CD4-positive, alpha-beta T cell (primary cell): ENCODE results near the gene USP3. TPM values are rescaled to one million over a fixed set of nuclear protein-coding genes. Genes with fewer than 3 reads are reported as not detected.
"Not testable (repeated sequence)": the region's sequence is repeated elsewhere in the genome, so short reads cannot be mapped to it uniquely, and the experiment has no call there.

Experiments used
- ATAC-seq: fragments of 200-7000 bp; cut with Tn5 transposase; one replicate; pipeline ENCODE4 v1.10.0; 2022; ENCODE audit warnings: mild to moderate bottlenecking; ENCODE audit not compliant: poor library complexity
- CTCF ChIA-PET: fragments of 350-600 bp; sonication (Branson Sonifier 250); formaldehyde crosslinking; loops from one replicate; lab custom pipeline; 2021; ENCODE audit warnings: antibody characterized with exemption, inconsistent platforms; lab: Charles Lee
- POLR2A ChIA-PET: fragments of 350-600 bp; sonication (Branson Sonifier 250); formaldehyde crosslinking; loops from one replicate; lab custom pipeline; 2021; ENCODE audit warnings: antibody characterized with exemption, inconsistent platforms; lab: Charles Lee
- DNase-seq, 14 experiments: peaks; one replicate each; pipeline ENCODE4 v3.0.0-alpha.2; 2013 to 2020; ENCODE audit warnings: mixed read lengths in 2 of 14
- H3K27ac ChIP-seq, 2 donors: one replicate each; pipeline versions ENCODE4 v1.5.1 to v1.7.0; 2013; ENCODE audit warnings: low read length in 2 of 2, low read depth in 1 of 2, mild to moderate bottlenecking in 1 of 2
- H3K27me3 ChIP-seq, 2 experiments: 1 replicate in 1 of 2; 2 replicates in 1 of 2; pipeline versions ENCODE4 v1.6.1 to v1.7.0; 2013; ENCODE audit warnings: low read length in 2 of 2, control low read depth in 1 of 2, mild to moderate bottlenecking in 1 of 2, moderate library complexity in 1 of 2; ENCODE audit not compliant: insufficient read depth in 2 of 2, control insufficient read depth in 1 of 2
- H3K36me3 ChIP-seq: one replicate; pipeline ENCODE4 v1.6.1; 2013; ENCODE audit warnings: low read length, control low read depth; ENCODE audit not compliant: insufficient read depth
- H3K4me1 ChIP-seq: one replicate; pipeline ENCODE4 v1.6.1; 2013; ENCODE audit warnings: low read length, control low read depth; ENCODE audit not compliant: insufficient read depth
- H3K4me3 ChIP-seq: one replicate; pipeline ENCODE4 v1.5.1; 2013; ENCODE audit warnings: mild to moderate bottlenecking, low read length, moderate library complexity
- H3K9me3 ChIP-seq, 2 experiments: 1 replicate in 1 of 2; 2 replicates in 1 of 2; pipeline versions ENCODE4 v1.6.1 to v1.7.0; 2013; ENCODE audit warnings: low read length in 2 of 2, mild to moderate bottlenecking in 2 of 2, control low read depth in 1 of 2, moderate library complexity in 1 of 2; ENCODE audit not compliant: control insufficient read depth in 1 of 2, insufficient read depth in 1 of 2
- H3K27ac Mint-ChIP-seq: one replicate; pipeline ENCODE4 v1.8.0; 2020; ENCODE audit warnings: mixed read lengths
- H3K27me3 Mint-ChIP-seq: one replicate; pipeline ENCODE4 v1.8.0; 2021; ENCODE audit warnings: mixed read lengths
- H3K36me3 Mint-ChIP-seq: one replicate; pipeline ENCODE4 v1.8.0; 2021; ENCODE audit warnings: low read depth, mixed read lengths
- H3K4me1 Mint-ChIP-seq: one replicate; pipeline ENCODE4 v1.8.0; 2021; ENCODE audit warnings: low read depth, mixed read lengths
- H3K4me3 Mint-ChIP-seq: one replicate; pipeline ENCODE4 v1.8.0; 2020; ENCODE audit warnings: mild to moderate bottlenecking, mixed read lengths
- H3K9me3 Mint-ChIP-seq: one replicate; pipeline ENCODE4 v1.8.0; 2020; ENCODE audit warnings: mixed read lengths
- CTCF ChIP-seq: fragments of 200-600 bp; IDR thresholded peaks from one replicate; pipeline ENCODE4 v1.8.0; 2022; ENCODE audit warnings: antibody characterized with exemption, mild to moderate bottlenecking
- intact Hi-C, 2 experiments: fragments of 100-400 bp; cut with DNase I in 1 of 2; cut with micrococcal nuclease in 1 of 2; formaldehyde crosslinking; loops; one replicate each; pipeline versions ENCODE4 v1.15.1 to v1.9.0; 2023 to 2025; cut with DNase I, micrococcal nuclease
- total RNA-seq, 174 experiments: library from RNA in 2 of 174; stranded (reverse) in 2 of 174; gene quantifications; one replicate each; pipeline ENCODE4 v1.2.3 and lab custom pipeline; 2021 to 2026

The USP3 gene
- total RNA-seq, 2 experiments from 2014 or later, result 280 to 282 TPM

GRCh38 chr15:63612300-63612699 is 107.9 kb downstream of the USP3 start:
- DNase-seq, result no peak
- no peak for TF ChIP-seq CTCF
- no peaks in the 10 kb centered on the region for H3K9me3 Mint-ChIP-seq
- no peaks in the 10 kb centered on the region for H3K27me3 ChIP-seq
- H3K36me3 ChIP-seq, result peaks cover 69% of the 10 kb centered on the region
- H3K4me3 ChIP-seq, result no peak overlapping the region
- intact Hi-C loops, result loop anchor here in 1 of 2 experiments (5.0 kb wide), 1 partner anchor 280 kb away; no protein-coding TSS in a partner anchor
- peaks cover 93% of the 10 kb centered on the region for H3K36me3 Mint-ChIP-seq
- no peaks in the 10 kb centered on the region for H3K9me3 ChIP-seq
- no peaks in the 10 kb centered on the region for H3K27me3 Mint-ChIP-seq
- H3K27ac ChIP-seq, result no peak overlapping the region
- ATAC-seq, result no peak
- peaks cover 16% of the 10 kb centered on the region for H3K4me1 ChIP-seq
- no peak overlapping the region for H3K4me3 Mint-ChIP-seq
- H3K27ac Mint-ChIP-seq, result peak overlapping the region; percentile 61
- ChIA-PET CTCF (no interaction called here), POLR2A (no interaction called here)
- H3K4me1 Mint-ChIP-seq, result peaks cover 30% of the 10 kb centered on the region

- Histone ChIP-seq H3K36me3 (peaks cover 46% of the 10 kb centered on the region), H3K27ac (no peak overlapping the region), H3K27me3 (no peaks in the 10 kb centered on the region), H3K4me1 (peaks cover 6% of the 10 kb centered on the region), H3K4me3 (no peak overlapping the region), H3K9me3 (no peaks in the 10 kb centered on the region)
- intact Hi-C loops, result no loop called here
- Mint-ChIP-seq H3K27me3 (no peaks in the 10 kb centered on the region), H3K4me3 (no peak overlapping the region), H3K36me3 (peaks cover 72% of the 10 kb centered on the region), H3K9me3 (no peaks in the 10 kb centered on the region), H3K27ac (no peak overlapping the region), H3K4me1 (peaks cover 9% of the 10 kb centered on the region)
- no peak for DNase-seq
- ATAC-seq, result no peak
- TF ChIP-seq CTCF, result no peak
- POLR2A ChIA-PET, result no interaction called here
- CTCF ChIA-PET, result no interaction called here
Observed at GRCh38 chr15:63615935-63616334, 111.5 kb downstream of the USP3 start.

- H3K9me3 Mint-ChIP-seq, intact Hi-C loops, POLR2A ChIA-PET, H3K9me3 ChIP-seq, H3K4me1 ChIP-seq, H3K27ac Mint-ChIP-seq, H3K27me3 Mint-ChIP-seq, H3K27me3 ChIP-seq, H3K4me3 Mint-ChIP-seq, H3K4me3 ChIP-seq, CTCF ChIA-PET, DNase-seq, H3K4me1 Mint-ChIP-seq, ATAC-seq, H3K27ac ChIP-seq: not testable (repeated sequence)
- H3K36me3 ChIP-seq, result peaks cover 48% of the 10 kb centered on the region
- peaks cover 71% of the 10 kb centered on the region for H3K36me3 Mint-ChIP-seq
Observed at GRCh38 chr15:63617147-63617546, 112.8 kb downstream of the USP3 start.

- H3K4me3 Mint-ChIP-seq, DNase-seq, ATAC-seq, POLR2A ChIA-PET, H3K9me3 ChIP-seq, H3K27ac ChIP-seq, H3K4me1 ChIP-seq, H3K4me1 Mint-ChIP-seq, H3K4me3 ChIP-seq, H3K27me3 Mint-ChIP-seq, H3K9me3 Mint-ChIP-seq, CTCF ChIA-PET, H3K27ac Mint-ChIP-seq, intact Hi-C loops, H3K27me3 ChIP-seq: not testable (repeated sequence)
- peaks cover 48% of the 10 kb centered on the region for H3K36me3 ChIP-seq
- H3K36me3 Mint-ChIP-seq, result peaks cover 71% of the 10 kb centered on the region
Observed at GRCh38 chr15:63617627-63618026, 113.2 kb downstream of the USP3 start.

GRCh38 chr15:63620760-63621159 is 116.4 kb downstream of the USP3 start:
- H3K27ac Mint-ChIP-seq, result not testable (repeated sequence)

More at GRCh38 chr15:63620760-63621159, 116.4 kb downstream of the USP3 start:
- POLR2A ChIA-PET, H3K4me3 Mint-ChIP-seq, H3K4me1 Mint-ChIP-seq, H3K4me3 ChIP-seq, H3K9me3 Mint-ChIP-seq, H3K9me3 ChIP-seq, H3K27me3 ChIP-seq, DNase-seq, H3K4me1 ChIP-seq, ATAC-seq, H3K27ac ChIP-seq, CTCF ChIA-PET, H3K27me3 Mint-ChIP-seq: not testable (repeated sequence)
- intact Hi-C loops, result loop anchor here in 1 of 2 experiments (10.0 kb wide), 1 partner anchor 54 kb away; no protein-coding TSS in a partner anchor
- peaks cover 50% of the 10 kb centered on the region for H3K36me3 ChIP-seq
- H3K36me3 Mint-ChIP-seq, result peaks cover 72% of the 10 kb centered on the region
